ENCODE results near the gene RPS16.

Gene RPS16

GRCh38 chr19:39388657-39389056 lies 47.1 kb downstream of the RPS16 start:
- no peak for DNase-seq (ENCODE audit: low read depth, low spot score)

GRCh38 chr19:39386557-39386956 lies 49.2 kb downstream of the RPS16 start:
- no peak for DNase-seq (ENCODE audit: low read depth, low spot score)

- DNase-seq (ENCODE audit: low read depth, low spot score): no peak
Observed at GRCh38 chr19:39385629-39386411, 49.9 kb downstream of the RPS16 start.

- no peak for DNase-seq (ENCODE audit: low read depth, low spot score)
Observed at GRCh38 chr19:39384839-39385568, 50.7 kb downstream of the RPS16 start.
